GM20431 (cell line): ENCODE data around the gene STX5.
"Not testable (repeated sequence)": the region's sequence is repeated elsewhere in the genome, so short reads cannot be mapped to it uniquely, and the experiment has no call there.

Experiments
- in situ Hi-C: fragments of 300-500 bp; cut with MseI, MboI; formaldehyde crosslinking; loops from one replicate; pipeline ENCODE4 v1.15.0; 2020; ENCODE audit warnings: low sequenced_read_pairs; ENCODE audit not compliant: unreplicated experiment

STX5 gene

GRCh38 chr11:62831520-62832335 is at the start of gene STX5:
Gene STX5 (minus strand): TSS chr11:62832051. CDS start chr11:62831243, 808 bp downstream.
- in situ Hi-C loops = no loop called here

GRCh38 chr11:62880803-62881578 is 49.1 kb upstream of the STX5 start, which contains the start of gene SLC3A2:
Gene SLC3A2 (plus strand): TSS chr11:62880896. CDS start chr11:62881024, 128 bp downstream.
- in situ Hi-C loops = no loop called here

GRCh38 chr11:62880231-62880802 is 48.5 kb upstream of the STX5 start:
- in situ Hi-C loops = no loop called here

GRCh38 chr11:62879235-62879978 is 47.6 kb upstream of the STX5 start:
- in situ Hi-C loops = no loop called here

GRCh38 chr11:62876712-62877111 is 44.9 kb upstream of the STX5 start:
- in situ Hi-C loops = no loop called here

- in situ Hi-C loops = no loop called here
These were observed 44.0 kb upstream of the STX5 start for GRCh38 chr11:62875698-62876478.

GRCh38 chr11:62874851-62875250 is 43.0 kb upstream of the STX5 start:
- in situ Hi-C loops = no loop called here

- in situ Hi-C loops = loop anchor here (10.0 kb wide), 1 partner anchor 81 kb away; the partner anchor contains the start of gene TMEM179B
These were observed 33.8 kb upstream of the STX5 start for GRCh38 chr11:62865635-62866034.

- in situ Hi-C loops = loop anchor here (10.0 kb wide), 1 partner anchor 79 kb away; the partner anchor contains the start of gene TMEM179B
These were observed 32.0 kb upstream of the STX5 start for GRCh38 chr11:62863687-62864335.

- in situ Hi-C loops = loop anchor here (10.0 kb wide), 1 partner anchor 77 kb away; the partner anchor contains the start of gene TMEM179B
These were observed 29.8 kb upstream of the STX5 start for GRCh38 chr11:62861564-62862192.

GRCh38 chr11:62860835-62861563 is 29.1 kb upstream of the STX5 start:
- in situ Hi-C loops = loop anchor here (10.0 kb wide), 1 partner anchor 76 kb away; the partner anchor contains the start of gene TMEM179B

- in situ Hi-C loops = not testable (repeated sequence)
These were observed 27.4 kb upstream of the STX5 start for GRCh38 chr11:62859281-62859703.

GRCh38 chr11:62858201-62858600 is 26.4 kb upstream of the STX5 start:
- in situ Hi-C loops = no loop called here

- in situ Hi-C loops = no loop called here
These were observed 25.7 kb upstream of the STX5 start for GRCh38 chr11:62857541-62857982.

- in situ Hi-C loops = no loop called here
These were observed 24.6 kb upstream of the STX5 start for GRCh38 chr11:62856333-62856895.

GRCh38 chr11:62855571-62856332 is 23.9 kb upstream of the STX5 start:
- in situ Hi-C loops = no loop called here
